CD4-positive, CD25-positive, alpha-beta regulatory T cell (primary cell): Measurements from ENCODE around the gene TNFSF9. TPM values are rescaled to one million over a fixed set of nuclear protein-coding genes. Genes with fewer than 3 reads are reported as not detected.
"Not testable (repeated sequence)": the region's sequence is repeated elsewhere in the genome, so short reads cannot be mapped to it uniquely, and the experiment has no call there.

ENCODE experiments used
- ATAC-seq, 2 donors: fragments of 150-1000 bp; cut with Tn5 transposase; one replicate each; pipeline ENCODE4 v1.10.0; 2021; ENCODE audit warnings: low read depth in 2 of 2, moderate number of reproducible peaks in 2 of 2, moderate library complexity in 1 of 2
- DNase-seq, 3 donors: peaks; one replicate each; pipeline versions ENCODE4 v3.0.0 to v3.0.0-alpha.2; 2012 to 2022; ENCODE audit warnings: mixed read lengths in 1 of 3
- H3K27ac ChIP-seq: one replicate; pipeline ENCODE4 v1.7.0; 2013; ENCODE audit warnings: mild to moderate bottlenecking, low read length; ENCODE audit not compliant: insufficient read depth, poor library complexity, severe bottlenecking
- H3K27me3 ChIP-seq: one replicate; pipeline ENCODE4 v1.7.0; 2013; ENCODE audit warnings: low read length; ENCODE audit not compliant: control insufficient read depth, insufficient read depth
- H3K36me3 ChIP-seq: one replicate; pipeline ENCODE4 v1.7.0; 2013; ENCODE audit warnings: mild to moderate bottlenecking, low read length, moderate library complexity; ENCODE audit not compliant: control insufficient read depth, insufficient read depth
- H3K4me1 ChIP-seq: 2 replicates; pipeline ENCODE4 v1.7.0; 2013; ENCODE audit warnings: mild to moderate bottlenecking, low read length; ENCODE audit not compliant: insufficient read depth, control insufficient read depth, poor library complexity, severe bottlenecking
- H3K4me3 ChIP-seq: one replicate; pipeline ENCODE4 v1.7.0; 2013; ENCODE audit warnings: low read depth, mild to moderate bottlenecking, low read length, moderate library complexity
- H3K9me3 ChIP-seq, 2 experiments: 1 replicate in 1 of 2; 2 replicates in 1 of 2; pipeline ENCODE4 v1.7.0; 2013; ENCODE audit warnings: low read length in 2 of 2, mild to moderate bottlenecking in 1 of 2, moderate library complexity in 1 of 2; ENCODE audit not compliant: control insufficient read depth in 2 of 2
- H3K27ac Mint-ChIP-seq, 3 donors: one replicate each; pipeline ENCODE4 v1.8.0; 2020 to 2022; ENCODE audit warnings: mild to moderate bottlenecking in 3 of 3, mixed read lengths in 3 of 3, moderate library complexity in 2 of 3
- H3K27me3 Mint-ChIP-seq: one replicate; pipeline ENCODE4 v1.8.0; 2022; ENCODE audit warnings: mild to moderate bottlenecking, mixed read lengths
- H3K36me3 Mint-ChIP-seq: one replicate; pipeline ENCODE4 v1.8.0; 2020; ENCODE audit warnings: mixed read lengths
- H3K4me1 Mint-ChIP-seq, 4 donors: one replicate each; pipeline ENCODE4 v1.8.0; 2020 to 2022; ENCODE audit warnings: mixed read lengths in 4 of 4, mild to moderate bottlenecking in 1 of 4
- H3K4me3 Mint-ChIP-seq, 4 donors: one replicate each; pipeline ENCODE4 v1.8.0; 2020 to 2022; ENCODE audit warnings: mild to moderate bottlenecking in 4 of 4, mixed read lengths in 4 of 4, moderate library complexity in 3 of 4
- H3K9me3 Mint-ChIP-seq, 7 donors: one replicate each; pipeline ENCODE4 v1.8.0; 2020 to 2022; ENCODE audit warnings: mixed read lengths in 7 of 7, mild to moderate bottlenecking in 3 of 7, moderate library complexity in 2 of 7
- polyA plus RNA-seq, 4 donors: library from polyadenylated mRNA; unstranded; fragments of 300-500 nt; fragmentation: Illumina TruSeq; gene quantifications; one replicate each; pipeline ENCODE4 v1.2.3, GENCODE V29; 2021
- total RNA-seq: library from RNA; stranded (reverse); gene quantifications from one replicate; pipeline ENCODE4 v1.2.3, GENCODE V29; 2022

TNFSF9 gene
- total and polyA plus RNA-seq, 5 donors from 2014 or later, result 0.38 to 4.5 (median 0.52) TPM

- Histone ChIP-seq H3K27ac (no peak overlapping the region), H3K9me3 (no peaks in the 10 kb centered on the region), H3K36me3 (no peaks in the 10 kb centered on the region), H3K4me1 (peaks cover 7% of the 10 kb centered on the region), H3K27me3 (no peaks in the 10 kb centered on the region), H3K4me3 (no peak overlapping the region)
- ATAC-seq, result no peak
- no peak for DNase-seq
- Mint-ChIP-seq H3K27me3 (peaks cover 13% of the 10 kb centered on the region), H3K4me1 (peaks cover 0 to 9% (median 2%) of the 10 kb centered on the region in 4 donors), H3K4me3 (no peak overlapping the region), H3K9me3 (no peaks in the 10 kb centered on the region), H3K27ac (no peak overlapping the region), H3K36me3 (no peaks in the 10 kb centered on the region)
Observed at GRCh38 chr19:6556480-6557195, 25.8 kb downstream of the TNFSF9 start.

- H3K36me3 Mint-ChIP-seq, H3K36me3 ChIP-seq, H3K27ac Mint-ChIP-seq, H3K9me3 Mint-ChIP-seq, DNase-seq, H3K9me3 ChIP-seq, ATAC-seq, H3K27me3 ChIP-seq, H3K4me1 Mint-ChIP-seq, H3K4me1 ChIP-seq, H3K4me3 ChIP-seq, H3K4me3 Mint-ChIP-seq, H3K27ac ChIP-seq: not testable (repeated sequence)
- H3K27me3 Mint-ChIP-seq, result peaks cover 27% of the 10 kb centered on the region
Observed at GRCh38 chr19:6562437-6562836, 31.6 kb downstream of the TNFSF9 start.

- Histone ChIP-seq H3K27ac (no peak overlapping the region), H3K36me3 (no peaks in the 10 kb centered on the region), H3K4me3 (no peak overlapping the region), H3K27me3 (peaks cover 3% of the 10 kb centered on the region), H3K9me3 (peaks cover 2 to 5% of the 10 kb centered on the region in 2 experiments), H3K4me1 (no peaks in the 10 kb centered on the region)
- no peak overlapping the region for H3K27ac Mint-ChIP-seq
- no peak overlapping the region for H3K4me3 Mint-ChIP-seq
- H3K4me1 Mint-ChIP-seq, result no peaks in the 10 kb centered on the region
- DNase-seq, result peak in 1 of 3 donors; percentile 34
- peaks cover 0 to 10% (median 2%) of the 10 kb centered on the region in 7 donors for H3K9me3 Mint-ChIP-seq
- no peak for ATAC-seq
- H3K27me3 Mint-ChIP-seq, result peaks cover 38% of the 10 kb centered on the region
- peaks cover 5% of the 10 kb centered on the region for H3K36me3 Mint-ChIP-seq
Observed at GRCh38 chr19:6564393-6564792, 33.6 kb downstream of the TNFSF9 start.

- H3K27me3 ChIP-seq, H3K4me1 Mint-ChIP-seq, H3K27ac Mint-ChIP-seq, H3K4me1 ChIP-seq, H3K4me3 ChIP-seq, H3K36me3 Mint-ChIP-seq, H3K4me3 Mint-ChIP-seq, H3K36me3 ChIP-seq, ATAC-seq, H3K27ac ChIP-seq, DNase-seq, H3K9me3 ChIP-seq: not testable (repeated sequence)
- peaks cover 55% of the 10 kb centered on the region for H3K27me3 Mint-ChIP-seq
- H3K9me3 Mint-ChIP-seq, result peaks cover 0 to 12% (median 4%) of the 10 kb centered on the region in 7 donors
Observed at GRCh38 chr19:6566727-6567126, 35.9 kb downstream of the TNFSF9 start.

GRCh38 chr19:6568010-6568526, 37.2 kb downstream of the TNFSF9 start:
- ATAC-seq, result no peak
- Histone ChIP-seq H3K4me3 (no peak overlapping the region), H3K9me3 (peaks cover 2 to 5% of the 10 kb centered on the region in 2 experiments), H3K36me3 (no peaks in the 10 kb centered on the region), H3K4me1 (no peaks in the 10 kb centered on the region), H3K27me3 (peaks cover 9% of the 10 kb centered on the region), H3K27ac (no peak overlapping the region)
- DNase-seq, result no peak
- Mint-ChIP-seq H3K4me1 (no peaks in the 10 kb centered on the region), H3K27me3 (peaks cover 50% of the 10 kb centered on the region), H3K9me3 (peaks cover 0 to 12% (median 4%) of the 10 kb centered on the region in 7 donors), H3K4me3 (no peak overlapping the region), H3K27ac (no peak overlapping the region), H3K36me3 (peaks cover 5% of the 10 kb centered on the region)

GRCh38 chr19:6568816-6569215, 38.0 kb downstream of the TNFSF9 start:
- H3K9me3 Mint-ChIP-seq, result peaks cover 0 to 12% (median 4%) of the 10 kb centered on the region in 7 donors
- DNase-seq (no peak), ATAC-seq (no peak)
- Histone ChIP-seq H3K36me3 (no peaks in the 10 kb centered on the region), H3K27me3 (peaks cover 15% of the 10 kb centered on the region), H3K9me3 (peaks cover 2 to 5% of the 10 kb centered on the region in 2 experiments), H3K4me1 (no peaks in the 10 kb centered on the region), H3K4me3 (no peak overlapping the region), H3K27ac (no peak overlapping the region)
- no peak overlapping the region for H3K27ac Mint-ChIP-seq
- peaks cover 5% of the 10 kb centered on the region for H3K36me3 Mint-ChIP-seq
- H3K4me1 Mint-ChIP-seq, result no peaks in the 10 kb centered on the region
- peaks cover 50% of the 10 kb centered on the region for H3K27me3 Mint-ChIP-seq
- H3K4me3 Mint-ChIP-seq, result no peak overlapping the region

- no peaks in the 10 kb centered on the region for H3K9me3 ChIP-seq
- Mint-ChIP-seq H3K4me1 (no peaks in the 10 kb centered on the region), H3K4me3 (no peak overlapping the region), H3K36me3 (no peaks in the 10 kb centered on the region), H3K27ac (no peak overlapping the region), H3K9me3 (peaks cover 0 to 4% (median 2%) of the 10 kb centered on the region in 7 donors), H3K27me3 (peaks cover 46% of the 10 kb centered on the region)
- H3K27ac ChIP-seq, result no peak overlapping the region
- H3K36me3 ChIP-seq, result no peaks in the 10 kb centered on the region
- ATAC-seq (no peak), DNase-seq (no peak)
- no peaks in the 10 kb centered on the region for H3K4me1 ChIP-seq
- peaks cover 16% of the 10 kb centered on the region for H3K27me3 ChIP-seq
- H3K4me3 ChIP-seq, result no peak overlapping the region
Observed at GRCh38 chr19:6570764-6571163, 39.9 kb downstream of the TNFSF9 start.

GRCh38 chr19:6571167-6571566, 40.3 kb downstream of the TNFSF9 start:
- H3K9me3 Mint-ChIP-seq, result peaks cover 0 to 4% (median 2%) of the 10 kb centered on the region in 7 donors
- no peaks in the 10 kb centered on the region for H3K4me1 Mint-ChIP-seq
- H3K4me1 ChIP-seq, result no peaks in the 10 kb centered on the region
- no peaks in the 10 kb centered on the region for H3K36me3 Mint-ChIP-seq
- DNase-seq (no peak), ATAC-seq (no peak)
- no peaks in the 10 kb centered on the region for H3K36me3 ChIP-seq
- no peak overlapping the region for H3K27ac ChIP-seq
- H3K9me3 ChIP-seq, result no peaks in the 10 kb centered on the region
- H3K27ac Mint-ChIP-seq, result no peak overlapping the region
- H3K27me3 ChIP-seq, result peaks cover 15% of the 10 kb centered on the region
- H3K4me3 Mint-ChIP-seq, result no peak overlapping the region
- peaks cover 42% of the 10 kb centered on the region for H3K27me3 Mint-ChIP-seq
- no peak overlapping the region for H3K4me3 ChIP-seq
